Right hindlimb (tissue), 1 donor: ENCODE measurements around the gene GLIPR1L2.
A peak's percentile ranks its signal among the peaks of the same experiment; 100 is the strongest.
"Not testable (repeated sequence)": the region's sequence is repeated elsewhere in the genome, so short reads cannot be mapped to it uniquely, and the experiment has no call there.

Experiments used
- DNase-seq: peaks from one replicate; pipeline ENCODE4 v3.0.0-alpha.2; 2018

The GLIPR1L2 gene

GRCh38 chr12:75438059-75438754, 47.3 kb downstream of the GLIPR1L2 start:
- DNase-seq = no peak

GRCh38 chr12:75439048-75439447, 48.2 kb downstream of the GLIPR1L2 start:
- DNase-seq = no peak

GRCh38 chr12:75439930-75440329, 49.0 kb downstream of the GLIPR1L2 start:
- DNase-seq = no peak

GRCh38 chr12:75441687-75442449, 51.0 kb downstream of the GLIPR1L2 start:
- DNase-seq = not testable (repeated sequence)

- DNase-seq = not testable (repeated sequence)
These were observed 51.6 kb downstream of the GLIPR1L2 start for GRCh38 chr12:75442454-75442853.

- DNase-seq = no peak
These were observed 52.8 kb downstream of the GLIPR1L2 start for GRCh38 chr12:75443709-75444108.

- DNase-seq = no peak
These were observed 53.7 kb downstream of the GLIPR1L2 start for GRCh38 chr12:75444429-75445136.

- not testable (repeated sequence) for DNase-seq
These were observed 54.2 kb downstream of the GLIPR1L2 start for GRCh38 chr12:75445137-75445507.

- DNase-seq = no peak
These were observed 56.0 kb downstream of the GLIPR1L2 start for GRCh38 chr12:75446857-75447256.

GRCh38 chr12:75447691-75448393, 57.0 kb downstream of the GLIPR1L2 start:
- DNase-seq = no peak

- no peak for DNase-seq
These were observed 61.9 kb downstream of the GLIPR1L2 start for GRCh38 chr12:75452675-75453330.

GRCh38 chr12:75455839-75456238, 65.0 kb downstream of the GLIPR1L2 start:
- DNase-seq = no peak

GRCh38 chr12:75457191-75457590, 66.3 kb downstream of the GLIPR1L2 start:
- DNase-seq = no peak

GRCh38 chr12:75457866-75458265, 67.0 kb downstream of the GLIPR1L2 start:
- not testable (repeated sequence) for DNase-seq

GRCh38 chr12:75459755-75460154, 68.9 kb downstream of the GLIPR1L2 start:
- DNase-seq = no peak

GRCh38 chr12:75460204-75460603, 69.3 kb downstream of the GLIPR1L2 start:
- DNase-seq = no peak

- DNase-seq = peak; percentile 23
These were observed 81.3 kb downstream of the GLIPR1L2 start for GRCh38 chr12:75471902-75472890.

GRCh38 chr12:75474116-75474515, 83.2 kb downstream of the GLIPR1L2 start:
- DNase-seq = no peak

GRCh38 chr12:75476071-75476470, 85.2 kb downstream of the GLIPR1L2 start:
- no peak for DNase-seq

- DNase-seq = no peak
These were observed 86.2 kb downstream of the GLIPR1L2 start for GRCh38 chr12:75477137-75477536.

- no peak for DNase-seq
These were observed 87.4 kb downstream of the GLIPR1L2 start for GRCh38 chr12:75478116-75478794.
